ENCODE results near the gene ZNF780A.

DNA sequence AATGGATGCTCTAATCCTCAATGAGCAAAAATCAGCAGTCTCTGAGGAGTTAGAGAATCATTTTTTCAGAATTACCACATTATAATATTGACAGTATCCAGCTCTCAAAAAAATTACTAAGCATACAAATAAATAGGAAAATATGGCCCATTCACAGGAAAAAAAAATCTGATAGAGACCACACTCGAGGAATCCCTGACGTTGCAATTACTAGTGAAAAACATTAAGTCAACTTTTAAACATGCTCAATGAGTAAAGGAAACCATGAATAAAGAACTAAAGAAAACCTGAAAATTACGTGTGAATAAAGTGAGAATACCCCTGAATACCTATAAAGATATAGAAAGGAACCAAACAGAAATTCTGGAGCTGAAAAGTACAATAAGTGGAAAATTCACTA is 38.7 kb upstream of the ZNF780A start:
- TF ChIP-seq POLR2A (IDR thresholded peaks at IDR 0.05) (no peak), EP300 (IDR thresholded peaks at IDR 0.05) (no peak)
- TF ChIP-seq, protein P1, sequence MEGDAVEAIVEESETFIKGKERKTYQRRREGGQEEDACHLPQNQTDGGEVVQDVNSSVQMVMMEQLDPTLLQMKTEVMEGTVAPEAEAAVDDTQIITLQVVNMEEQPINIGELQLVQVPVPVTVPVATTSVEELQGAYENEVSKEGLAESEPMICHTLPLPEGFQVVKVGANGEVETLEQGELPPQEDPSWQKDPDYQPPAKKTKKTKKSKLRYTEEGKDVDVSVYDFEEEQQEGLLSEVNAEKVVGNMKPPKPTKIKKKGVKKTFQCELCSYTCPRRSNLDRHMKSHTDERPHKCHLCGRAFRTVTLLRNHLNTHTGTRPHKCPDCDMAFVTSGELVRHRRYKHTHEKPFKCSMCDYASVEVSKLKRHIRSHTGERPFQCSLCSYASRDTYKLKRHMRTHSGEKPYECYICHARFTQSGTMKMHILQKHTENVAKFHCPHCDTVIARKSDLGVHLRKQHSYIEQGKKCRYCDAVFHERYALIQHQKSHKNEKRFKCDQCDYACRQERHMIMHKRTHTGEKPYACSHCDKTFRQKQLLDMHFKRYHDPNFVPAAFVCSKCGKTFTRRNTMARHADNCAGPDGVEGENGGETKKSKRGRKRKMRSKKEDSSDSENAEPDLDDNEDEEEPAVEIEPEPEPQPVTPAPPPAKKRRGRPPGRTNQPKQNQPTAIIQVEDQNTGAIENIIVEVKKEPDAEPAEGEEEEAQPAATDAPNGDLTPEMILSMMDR (IDR thresholded peaks at IDR 0.05): no peak

Measured in tibial nerve (tissue), 4 donors.